Right ventricle myocardium inferior (tissue), 1 donor: ENCODE results near the gene CRYGC. TPM values are rescaled to one million over a fixed set of nuclear protein-coding genes. Genes with fewer than 3 reads are reported as not detected.
"Not testable (repeated sequence)": the region's sequence is repeated elsewhere in the genome, so short reads cannot be mapped to it uniquely, and the experiment has no call there.

Experiments
- ATAC-seq: fragments of 200-7000 bp; cut with Tn5 transposase; one replicate; pipeline ENCODE4 v1.9.1; 2020; ENCODE audit warnings: mild to moderate bottlenecking, moderate library complexity
- DNase-seq: peaks from one replicate; pipeline ENCODE4 v3.0.0; 2021; ENCODE audit errors: missing footprints
- intact Hi-C: fragments of 100-400 bp; cut with DNase I; formaldehyde crosslinking; loops from one replicate; pipeline ENCODE4 v1.11.0; 2022
- total RNA-seq: library from RNA; stranded (reverse); fragmentation: NEBNext Ultra II Directional; extraction: Animal tissue kit (Norgen Biotek cat#: 25700); gene quantifications from one replicate; pipeline ENCODE4 v1.2.1, GENCODE V29; 2021
- donor health status: DM: no; HTN: yes; CAD: no; lungs with severe emphysema.

Gene CRYGC
- total RNA-seq, 1 donor from 2014 or later = not detected

DNA sequence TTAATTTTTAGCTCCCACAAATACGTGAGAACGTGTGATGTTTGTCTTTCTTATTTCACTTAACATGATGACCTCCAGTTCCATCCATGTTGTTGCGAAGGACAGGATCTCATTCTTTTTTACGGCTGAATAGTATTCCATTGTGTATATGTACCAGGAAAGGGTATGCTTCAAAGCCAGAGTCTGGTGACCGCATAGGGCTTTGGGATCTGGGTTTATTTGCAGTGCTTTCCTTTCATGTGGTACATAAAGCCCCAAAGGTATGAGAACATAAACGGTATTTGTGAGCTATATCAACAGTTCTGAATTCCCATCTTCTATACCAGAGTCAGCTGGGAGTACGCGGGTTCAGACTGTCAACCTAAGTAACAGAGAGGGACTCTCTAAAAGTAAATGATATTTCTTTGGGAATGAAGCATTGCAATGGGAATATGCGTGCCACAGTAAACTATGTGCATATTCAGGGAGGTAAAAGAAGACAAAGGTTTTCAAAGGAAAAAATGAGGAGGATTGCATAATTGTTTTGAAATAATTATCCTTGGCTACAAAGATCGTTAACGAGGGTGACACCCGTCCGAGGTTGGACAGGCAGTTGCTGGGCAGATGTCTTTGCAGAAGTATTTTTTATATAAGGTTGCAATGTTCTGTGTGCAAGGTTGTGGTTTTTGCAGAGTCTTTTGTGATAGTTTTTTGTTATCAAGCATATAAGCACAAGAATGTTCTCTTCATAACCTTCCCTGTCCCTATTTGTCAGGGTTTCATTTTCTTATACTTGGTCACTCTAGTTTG is 29.8 kb downstream of the CRYGC start:
- DNase-seq (no peak), ATAC-seq (no peak)
- intact Hi-C loops = no loop called here

GRCh38 chr2:208098701-208099100 is 30.9 kb downstream of the CRYGC start:
- DNase-seq, ATAC-seq, intact Hi-C loops: not testable (repeated sequence)

GRCh38 chr2:208098267-208098666 is 31.4 kb downstream of the CRYGC start:
- intact Hi-C loops = no loop called here
- ATAC-seq (peak; percentile 53), DNase-seq (no peak)

GRCh38 chr2:208097801-208098200 is 31.8 kb downstream of the CRYGC start:
- ATAC-seq = peak; percentile 77
- DNase-seq = no peak
- intact Hi-C loops = no loop called here

GRCh38 chr2:208097313-208097712 is 32.3 kb downstream of the CRYGC start:
- no peak for DNase-seq
- intact Hi-C loops = no loop called here
- ATAC-seq = no peak

GRCh38 chr2:208096080-208096479 is 33.5 kb downstream of the CRYGC start:
- DNase-seq (no peak), ATAC-seq (no peak)
- intact Hi-C loops = no loop called here

DNA sequence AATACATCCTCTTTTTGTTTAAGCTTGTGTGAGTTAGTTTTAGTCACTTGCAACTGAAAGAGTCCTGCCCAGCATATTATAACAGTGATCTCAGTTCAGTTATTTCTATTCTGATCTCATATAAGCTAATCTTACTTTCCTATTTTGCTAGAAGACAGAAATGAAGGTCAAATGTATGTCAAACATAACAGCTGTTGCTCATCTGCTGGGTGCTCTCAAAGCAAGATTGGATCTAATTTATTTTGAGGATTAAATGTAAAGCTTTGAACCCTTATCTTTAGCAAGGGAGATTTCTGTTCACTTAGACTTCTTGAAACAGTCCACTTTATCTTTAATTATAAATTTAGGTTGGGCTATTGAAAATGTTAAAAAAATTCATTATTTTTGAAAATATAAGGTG is 36.5 kb downstream of the CRYGC start:
- intact Hi-C loops = no loop called here
- no peak for ATAC-seq
- no peak for DNase-seq

DNA sequence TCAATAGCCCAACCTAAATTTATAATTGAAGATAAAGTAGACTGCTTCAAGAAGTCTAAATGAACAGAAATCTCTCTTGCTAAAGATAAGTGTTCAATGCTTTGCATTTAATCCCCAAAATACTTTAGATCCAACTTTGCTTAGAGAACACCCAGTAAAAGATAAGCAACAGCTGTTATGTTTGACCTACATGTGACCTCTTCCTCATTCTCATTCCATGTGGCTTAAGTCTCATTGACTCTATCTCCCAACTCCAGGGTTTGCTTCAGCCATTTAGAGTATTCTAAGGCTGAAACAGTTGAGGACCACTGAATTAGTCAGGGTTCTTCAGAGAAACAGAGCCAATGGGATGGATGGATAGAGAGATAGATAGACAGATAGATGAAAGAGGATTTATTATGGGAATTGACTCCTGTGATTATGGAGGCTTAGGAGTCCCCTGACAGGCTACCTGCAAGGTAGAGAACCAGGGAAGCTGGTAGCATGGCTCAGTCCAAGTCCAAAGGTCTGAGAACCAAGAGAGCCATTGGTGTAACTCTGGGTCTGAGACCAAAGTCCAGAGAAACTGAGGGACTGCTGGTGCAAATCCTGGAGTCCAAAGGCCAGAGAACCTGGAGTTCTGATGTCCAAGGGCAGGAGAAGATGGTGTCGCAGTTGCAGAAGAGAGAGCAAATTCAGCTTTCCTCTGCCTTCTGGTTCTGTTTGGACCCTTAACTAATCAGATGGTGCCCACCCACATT is 37.4 kb downstream of the CRYGC start:
- intact Hi-C loops = no loop called here
- no peak for ATAC-seq

GRCh38 chr2:208090420-208090819 is 39.2 kb downstream of the CRYGC start:
- no peak for ATAC-seq
- intact Hi-C loops = no loop called here
- DNase-seq = no peak

More for the DNA sequence above, 37.4 kb downstream of the CRYGC start:
- no peak for DNase-seq

DNA sequence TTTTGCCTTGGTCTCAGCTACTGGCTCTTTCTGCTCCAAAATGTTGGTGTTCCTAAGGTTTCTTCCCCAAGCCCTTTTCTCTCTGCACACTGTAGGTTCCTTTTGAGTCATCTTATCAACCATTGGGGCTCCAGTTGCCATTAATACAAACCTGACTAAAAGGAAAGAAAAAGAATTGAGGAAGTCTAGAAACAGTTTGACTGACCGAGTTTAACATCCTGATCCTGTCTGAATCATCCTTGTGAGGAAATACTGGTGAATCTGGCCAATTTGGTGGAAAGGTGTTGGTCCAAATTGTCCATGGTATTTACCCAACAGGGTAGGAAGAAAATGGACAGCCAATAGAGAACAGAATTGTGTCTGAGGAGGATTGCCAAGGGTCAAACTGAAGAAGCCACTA is 43.6 kb downstream of the CRYGC start:
- intact Hi-C loops = no loop called here
- DNase-seq (no peak), ATAC-seq (no peak)

DNA sequence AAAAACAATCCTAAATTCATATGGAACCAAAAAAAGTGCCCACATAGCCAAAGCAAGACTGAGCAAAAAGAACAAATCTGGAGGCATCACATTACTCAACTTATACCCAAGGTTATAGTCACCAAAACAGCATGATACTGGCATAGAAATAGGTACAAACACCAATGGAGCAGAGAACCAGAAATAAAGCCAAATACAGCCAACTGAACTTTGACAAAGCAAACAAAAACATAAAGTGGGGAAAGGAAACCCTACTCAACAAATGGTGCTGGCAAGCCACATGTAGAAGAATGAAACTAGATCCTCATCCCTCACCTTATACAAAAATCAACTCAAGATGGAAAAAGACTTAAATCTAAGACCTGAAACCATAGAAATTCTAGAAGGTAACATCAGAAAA is 45.8 kb downstream of the CRYGC start:
- DNase-seq (no peak), ATAC-seq (no peak)
- intact Hi-C loops = no loop called here

Other genes with a start within 250 kb of the CRYGC start
- 13.6 TPM for gene PLEKHM3, start 104.3 kb downstream of the CRYGC start, total RNA-seq
- not detected for gene CRYGD, start 5.3 kb downstream of the CRYGC start, total RNA-seq
- not detected for gene CRYGB, start 16.3 kb upstream of the CRYGC start, total RNA-seq
- not detected for gene CRYGA, start 33.8 kb upstream of the CRYGC start, total RNA-seq
- gene C2orf80, start 60.2 kb upstream of the CRYGC start, total RNA-seq = not detected
- gene IDH1, start 125.2 kb upstream of the CRYGC start, total RNA-seq = 52.4 TPM
- gene PIKFYVE, start 136.4 kb upstream of the CRYGC start, total RNA-seq = 14.8 TPM